HAP-1 (cell line): ENCODE data around the gene RTTN.

Experiments used
- DNase-seq, 2 experiments: peaks; one replicate each; pipeline ENCODE4 v3.0.0-alpha.2; 2016 to 2020; ENCODE audit warnings: low spot score in 2 of 2
- H3K27me3 ChIP-seq: fragments of 250-450 bp; sonication (Bioruptor Pico); 2 replicates; pipeline ENCODE4 v1.5.1; 2020; ENCODE audit warnings: low read depth, mild to moderate bottlenecking, moderate library complexity
- H3K36me3 ChIP-seq: fragments of 250-450 bp; sonication (Bioruptor Pico); replicated peaks from 2 replicates; pipeline ENCODE4 v1.5.1; 2020; ENCODE audit warnings: mild to moderate bottlenecking
- H3K4me1 ChIP-seq: fragments of 250-450 bp; sonication (Bioruptor Pico); 2 replicates; pipeline ENCODE4 v1.5.1; 2020; ENCODE audit warnings: mild to moderate bottlenecking
- H3K4me3 ChIP-seq: fragments of 250-450 bp; sonication (Bioruptor Pico); 2 replicates; pipeline ENCODE4 v1.5.1; 2020; ENCODE audit warnings: mild to moderate bottlenecking, moderate library complexity
- H3K9me3 ChIP-seq: fragments of 250-450 bp; sonication (Bioruptor Pico); 2 replicates; pipeline ENCODE4 v1.5.1; 2020; ENCODE audit warnings: mild to moderate bottlenecking, moderate library complexity
- in situ Hi-C: fragments of 300-500 bp; cut with MboI; formaldehyde crosslinking; loops from 3 replicates; pipeline ENCODE4 v1.14.3; 2020; ENCODE audit warnings: low sequenced_read_pairs, inconsistent platforms, mixed read lengths

Gene RTTN

DNA sequence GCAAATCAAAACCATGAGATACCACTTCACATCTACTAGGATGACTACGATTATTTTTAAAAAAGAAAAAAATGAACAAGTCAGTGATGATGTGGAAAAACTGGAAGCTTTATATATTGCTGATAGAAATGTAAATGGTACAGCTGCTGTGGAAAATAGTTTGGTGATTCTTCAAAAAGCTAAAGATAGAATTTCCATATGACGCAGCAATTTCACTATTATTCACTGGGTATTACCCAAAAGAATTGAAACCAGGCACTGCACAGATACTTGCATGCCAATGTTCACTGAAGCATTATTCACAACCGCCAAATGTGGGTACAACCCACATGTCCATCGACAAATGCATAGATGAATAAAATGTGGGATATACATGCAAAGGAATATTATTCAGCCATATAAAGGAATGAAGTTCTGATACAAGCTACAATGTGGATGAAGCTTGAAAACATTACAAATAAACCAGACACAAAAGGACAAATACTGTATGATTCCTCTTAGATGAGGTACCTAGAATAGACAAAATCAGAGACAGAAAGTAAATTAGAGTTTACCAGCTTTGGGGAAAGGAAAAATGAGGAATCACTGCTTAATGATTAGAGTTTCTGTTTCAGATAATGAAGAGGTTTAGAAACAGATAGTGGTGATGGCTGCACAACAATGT, 11.1 kb downstream of the RTTN start:
- no peak for DNase-seq

DNA sequence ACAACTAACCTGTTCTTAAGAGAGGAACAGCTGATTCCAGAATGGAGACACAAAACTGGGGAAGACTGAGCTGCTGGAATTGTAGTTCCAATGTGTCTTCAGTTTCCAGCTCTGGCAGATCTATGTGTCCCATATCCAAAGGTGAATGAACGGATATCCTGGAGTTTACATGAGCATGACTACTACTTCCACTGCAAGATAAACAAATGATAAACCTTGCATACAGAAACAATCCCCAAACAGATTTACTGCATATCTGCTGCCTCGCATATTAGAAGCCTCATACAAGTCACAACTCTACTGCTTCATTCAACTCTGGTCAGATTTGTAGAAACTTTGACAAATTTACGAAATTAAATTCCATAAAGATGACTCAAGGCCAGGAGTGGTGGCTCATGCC, 15.0 kb downstream of the RTTN start:
- H3K27me3 ChIP-seq = no peaks in the 10 kb centered on the region
- in situ Hi-C loops = loop anchor here (5.0 kb wide), 1 partner anchor 262 kb away; no protein-coding TSS in a partner anchor
- no peak for DNase-seq
- H3K36me3 ChIP-seq = peaks cover 44% of the 10 kb centered on the region
- H3K4me3 ChIP-seq = no peak overlapping the region
- no peaks in the 10 kb centered on the region for H3K9me3 ChIP-seq
- H3K4me1 ChIP-seq = no peaks in the 10 kb centered on the region

More for the DNA sequence above, 11.1 kb downstream of the RTTN start:
- in situ Hi-C loops = loop anchor here (5.0 kb wide), 1 partner anchor 258 kb away; no protein-coding TSS in a partner anchor
- Histone ChIP-seq H3K4me3 (no peak overlapping the region), H3K9me3 (no peaks in the 10 kb centered on the region), H3K36me3 (peaks cover 53% of the 10 kb centered on the region), H3K27me3 (no peaks in the 10 kb centered on the region), H3K4me1 (no peaks in the 10 kb centered on the region)

DNA sequence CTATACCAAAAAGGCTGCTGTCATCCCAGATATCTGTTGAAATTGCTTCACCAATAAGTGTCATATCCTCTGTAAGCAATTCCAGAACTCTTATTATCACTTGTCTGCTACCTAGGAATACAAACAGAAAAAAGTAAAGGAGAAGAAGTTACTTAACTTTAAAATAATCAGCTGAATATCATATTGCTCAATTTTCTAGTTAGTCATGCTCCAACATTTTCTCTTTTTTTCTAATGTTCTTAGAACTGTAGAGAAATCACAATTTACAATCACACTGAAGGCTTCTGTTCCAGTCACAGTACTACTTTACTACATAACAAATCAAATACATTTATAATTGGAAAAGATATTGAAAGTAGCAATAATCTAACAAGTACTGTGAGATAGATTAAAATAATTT, 17.4 kb downstream of the RTTN start:
- DNase-seq = no peak
- Histone ChIP-seq H3K36me3 (peaks cover 39% of the 10 kb centered on the region), H3K27me3 (no peaks in the 10 kb centered on the region), H3K9me3 (no peaks in the 10 kb centered on the region), H3K4me3 (no peak overlapping the region), H3K4me1 (no peaks in the 10 kb centered on the region)
- in situ Hi-C loops = no loop called here

DNA sequence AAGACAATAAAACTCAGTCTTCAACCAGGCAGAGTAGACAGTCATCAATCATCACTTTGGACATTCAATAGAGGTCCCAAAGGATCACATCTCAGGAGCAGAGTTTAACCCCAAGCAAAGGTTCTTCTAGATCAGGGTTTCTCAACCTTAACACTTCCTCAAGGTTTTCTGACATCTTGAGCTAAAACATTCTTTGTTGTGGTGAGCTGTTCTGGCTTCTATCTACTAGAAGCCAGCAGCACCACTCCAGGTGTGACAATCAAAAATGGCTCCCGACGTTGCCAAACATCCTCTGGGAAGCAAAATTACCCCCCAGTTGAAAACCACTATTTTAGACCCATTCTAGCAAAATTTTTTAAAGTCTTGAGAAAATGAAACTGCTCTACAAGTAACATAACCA, 22.0 kb downstream of the RTTN start:
- no peaks in the 10 kb centered on the region for H3K9me3 ChIP-seq
- H3K4me3 ChIP-seq = no peak overlapping the region
- peaks cover 24% of the 10 kb centered on the region for H3K36me3 ChIP-seq
- no peaks in the 10 kb centered on the region for H3K27me3 ChIP-seq
- no peaks in the 10 kb centered on the region for H3K4me1 ChIP-seq
- no peak for DNase-seq
- in situ Hi-C loops = no loop called here

DNA sequence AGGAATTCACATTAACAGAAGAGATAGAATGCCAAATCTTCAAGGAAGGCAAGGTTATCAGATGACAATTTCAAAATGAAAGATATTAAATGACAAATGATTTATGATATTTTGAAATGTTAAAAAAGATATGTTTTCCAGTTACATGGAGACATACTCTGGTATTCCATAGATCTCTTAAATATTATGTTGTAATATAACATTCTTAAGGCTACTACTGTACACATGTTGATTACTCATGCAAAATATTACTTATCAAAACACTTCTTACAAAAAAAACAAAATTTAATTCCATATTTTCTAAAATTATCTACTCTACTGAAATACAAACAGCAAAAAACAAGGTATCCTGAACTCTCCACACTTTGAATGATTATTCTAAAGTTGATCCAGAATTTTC, 22.9 kb downstream of the RTTN start:
- Histone ChIP-seq H3K4me3 (no peak overlapping the region), H3K27me3 (no peaks in the 10 kb centered on the region), H3K36me3 (peaks cover 19% of the 10 kb centered on the region), H3K9me3 (no peaks in the 10 kb centered on the region), H3K4me1 (no peaks in the 10 kb centered on the region)
- no peak for DNase-seq
- in situ Hi-C loops = no loop called here

DNA sequence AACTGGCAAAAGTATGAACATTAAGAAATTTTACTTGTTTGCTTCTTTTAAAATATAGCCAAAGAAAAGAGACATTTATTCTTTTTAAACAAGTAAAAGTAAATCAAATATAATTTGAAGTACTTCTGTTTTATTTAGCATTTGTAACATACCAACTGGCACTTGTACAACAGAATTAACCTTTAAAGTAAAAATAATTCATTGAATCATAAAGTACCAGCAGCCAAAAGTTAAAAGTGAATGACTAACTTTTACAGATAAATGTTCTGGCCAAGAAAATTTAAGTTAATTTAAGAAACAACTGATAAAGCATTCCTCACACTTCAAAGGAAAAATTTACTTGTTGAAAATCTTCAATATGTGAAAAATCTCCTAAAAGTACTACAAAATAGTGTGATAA, 23.8 kb downstream of the RTTN start:
- Histone ChIP-seq H3K4me3 (no peak overlapping the region), H3K4me1 (no peaks in the 10 kb centered on the region), H3K36me3 (peaks cover 11% of the 10 kb centered on the region), H3K9me3 (no peaks in the 10 kb centered on the region), H3K27me3 (no peaks in the 10 kb centered on the region)
- DNase-seq = no peak
- in situ Hi-C loops = no loop called here

DNA sequence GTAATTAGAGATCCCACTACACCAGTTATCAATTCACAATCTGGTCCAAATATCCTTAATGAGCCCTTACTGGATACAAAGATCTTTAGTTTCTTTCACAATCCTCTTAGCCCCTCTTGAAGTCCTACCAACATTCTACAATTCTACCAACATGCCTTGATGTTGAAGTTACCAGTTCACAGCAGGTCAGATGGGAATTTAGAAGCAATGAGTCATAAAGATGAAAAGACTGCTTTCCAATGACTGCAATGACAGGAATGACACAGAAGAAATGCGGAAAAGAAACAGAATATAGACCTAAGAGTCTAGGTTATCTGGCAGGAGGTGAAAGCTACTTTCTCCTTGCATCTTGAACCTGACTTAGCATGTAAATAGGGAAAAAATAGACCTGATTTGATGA, 24.5 kb downstream of the RTTN start:
- DNase-seq = no peak
- no peak overlapping the region for H3K4me3 ChIP-seq
- H3K27me3 ChIP-seq = no peaks in the 10 kb centered on the region
- peaks cover 8% of the 10 kb centered on the region; the same call in 1 of the 2 replicates for H3K36me3 ChIP-seq
- no peaks in the 10 kb centered on the region for H3K9me3 ChIP-seq
- in situ Hi-C loops = no loop called here
- no peaks in the 10 kb centered on the region for H3K4me1 ChIP-seq

DNA sequence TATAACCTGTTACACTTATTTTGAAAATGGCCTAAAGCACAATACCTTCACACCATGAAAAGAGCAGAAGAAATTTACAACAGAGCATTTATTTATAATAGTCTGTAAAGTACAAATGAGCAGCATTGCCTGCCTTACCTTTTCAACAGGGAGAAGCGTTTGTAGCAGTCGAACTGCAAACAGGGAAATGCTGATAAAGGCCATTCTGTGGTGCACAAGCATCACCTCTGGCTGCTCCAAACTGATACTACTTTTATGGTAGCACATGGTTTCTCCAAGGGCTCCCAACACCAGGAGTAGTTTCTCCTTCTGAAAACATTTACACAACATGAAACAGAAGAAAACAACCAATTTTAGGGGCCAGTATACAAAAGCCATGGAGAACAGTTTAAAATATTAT, 28.9 kb downstream of the RTTN start:
- in situ Hi-C loops = no loop called here
- Histone ChIP-seq H3K4me3 (no peak overlapping the region), H3K4me1 (no peaks in the 10 kb centered on the region), H3K36me3 (no peaks in the 10 kb centered on the region), H3K27me3 (no peaks in the 10 kb centered on the region), H3K9me3 (no peaks in the 10 kb centered on the region)
- no peak for DNase-seq

DNA sequence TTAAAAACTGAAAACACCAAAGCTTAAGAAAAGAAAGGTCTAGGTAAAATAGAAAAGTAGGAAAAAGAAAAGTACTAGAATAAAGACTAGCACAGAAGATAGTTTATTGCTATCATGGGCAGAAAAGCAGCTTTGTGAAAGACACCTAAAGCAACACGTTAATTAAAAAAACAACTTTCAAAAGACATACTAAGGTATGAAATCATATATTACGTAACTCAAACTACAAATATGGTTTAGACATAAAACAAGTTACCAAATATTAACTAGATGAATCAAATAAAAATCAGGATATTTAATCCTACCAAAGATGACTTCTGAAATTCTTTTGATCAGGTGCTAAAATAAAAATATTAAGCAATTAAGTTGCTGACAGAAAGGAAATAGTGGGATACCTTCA, 30.3 kb downstream of the RTTN start:
- in situ Hi-C loops = no loop called here
- DNase-seq = no peak
- H3K4me1 ChIP-seq = no peaks in the 10 kb centered on the region

DNA sequence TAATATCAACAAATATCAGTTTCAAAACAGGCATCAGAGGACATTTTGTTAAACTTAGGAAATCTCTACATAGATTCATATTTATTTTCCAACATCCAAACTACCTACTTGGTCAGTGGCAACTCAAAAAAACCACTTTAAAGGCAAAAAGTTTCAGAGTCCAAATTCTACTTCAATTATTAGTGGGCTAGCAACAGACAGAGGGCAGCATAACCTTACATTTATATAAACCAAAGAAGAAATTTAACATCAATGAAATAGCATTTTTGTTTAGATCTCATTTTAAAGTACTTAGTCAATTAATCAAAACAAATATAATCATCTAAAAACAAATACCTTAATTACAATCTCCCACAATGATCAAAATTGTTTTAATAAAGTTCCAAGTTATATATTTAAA, 33.3 kb downstream of the RTTN start:
- DNase-seq = no peak
- Histone ChIP-seq H3K27me3 (no peaks in the 10 kb centered on the region), H3K9me3 (no peaks in the 10 kb centered on the region), H3K4me1 (no peaks in the 10 kb centered on the region), H3K4me3 (no peak overlapping the region), H3K36me3 (peaks cover 3% of the 10 kb centered on the region; the same call in 1 of the 2 replicates)
- in situ Hi-C loops = no loop called here

More for the DNA sequence above, 30.3 kb downstream of the RTTN start:
- Histone ChIP-seq H3K4me3 (no peak overlapping the region), H3K27me3 (no peaks in the 10 kb centered on the region), H3K9me3 (no peaks in the 10 kb centered on the region), H3K36me3 (no peaks in the 10 kb centered on the region)

DNA sequence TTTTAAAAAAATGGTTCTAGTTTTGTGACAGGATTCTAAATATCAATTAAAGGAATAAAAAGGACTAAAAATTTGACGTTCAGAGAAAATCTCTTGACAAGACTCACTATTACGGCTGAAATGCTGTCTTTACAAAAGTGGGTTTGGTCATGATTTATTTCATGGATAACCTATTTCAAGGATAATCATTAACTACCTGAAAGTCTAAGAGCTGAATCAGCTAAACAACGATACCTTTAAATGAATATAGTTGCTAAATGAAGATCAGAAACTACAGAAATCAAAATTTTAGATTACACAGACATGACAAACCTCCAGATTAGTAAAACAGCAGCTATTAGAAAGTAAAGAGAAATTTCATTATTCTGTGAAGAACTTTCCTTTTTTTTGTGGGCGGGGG, 35.7 kb downstream of the RTTN start:
- Histone ChIP-seq H3K4me3 (no peak overlapping the region), H3K4me1 (no peaks in the 10 kb centered on the region), H3K36me3 (peaks cover 7% of the 10 kb centered on the region; the same call in 1 of the 2 replicates), H3K9me3 (no peaks in the 10 kb centered on the region), H3K27me3 (no peaks in the 10 kb centered on the region)
- no peak for DNase-seq
- in situ Hi-C loops = no loop called here

DNA sequence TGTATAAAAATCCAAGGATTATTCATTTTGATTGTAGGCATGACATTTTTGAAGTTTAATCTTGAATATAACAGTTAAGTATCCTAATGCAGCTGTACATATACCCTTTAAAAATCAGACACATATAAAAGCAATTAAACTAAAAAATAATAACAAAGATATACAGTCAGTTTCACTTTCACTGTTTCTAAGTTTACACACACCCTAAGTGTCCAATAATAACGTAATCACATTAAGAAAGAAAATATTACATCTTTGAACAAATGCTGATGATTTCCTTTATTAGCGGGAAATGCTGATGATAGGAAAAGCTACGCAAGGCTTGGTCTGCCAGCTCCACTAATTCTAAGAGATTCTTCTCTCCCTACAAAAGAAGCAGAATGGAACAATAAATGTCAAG, 38.8 kb downstream of the RTTN start:
- Histone ChIP-seq H3K27me3 (no peaks in the 10 kb centered on the region), H3K36me3 (peaks cover 13% of the 10 kb centered on the region; the same call in 1 of the 2 replicates), H3K4me1 (no peaks in the 10 kb centered on the region), H3K4me3 (no peak overlapping the region), H3K9me3 (no peaks in the 10 kb centered on the region)
- in situ Hi-C loops = no loop called here
- DNase-seq = no peak

DNA sequence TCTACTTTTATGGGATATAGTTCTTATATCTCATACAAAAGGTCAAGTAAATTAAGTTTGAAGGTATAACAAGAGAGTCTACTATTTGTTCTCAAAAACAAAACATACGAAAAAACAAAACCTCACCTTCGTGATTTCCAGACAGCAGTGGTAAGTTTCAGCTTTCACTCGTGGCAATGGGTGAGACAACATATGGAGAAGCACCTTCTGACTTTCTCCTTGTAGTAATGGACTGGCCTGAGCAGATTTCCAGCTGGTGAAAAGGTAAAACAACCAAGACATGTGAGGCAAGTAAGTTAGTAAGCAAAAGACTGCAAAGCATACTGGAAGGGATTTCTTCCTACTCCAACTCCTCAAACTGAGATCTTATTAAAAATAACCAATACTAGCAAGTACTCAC, 39.6 kb downstream of the RTTN start:
- in situ Hi-C loops = no loop called here
- no peak overlapping the region for H3K4me3 ChIP-seq

DNA sequence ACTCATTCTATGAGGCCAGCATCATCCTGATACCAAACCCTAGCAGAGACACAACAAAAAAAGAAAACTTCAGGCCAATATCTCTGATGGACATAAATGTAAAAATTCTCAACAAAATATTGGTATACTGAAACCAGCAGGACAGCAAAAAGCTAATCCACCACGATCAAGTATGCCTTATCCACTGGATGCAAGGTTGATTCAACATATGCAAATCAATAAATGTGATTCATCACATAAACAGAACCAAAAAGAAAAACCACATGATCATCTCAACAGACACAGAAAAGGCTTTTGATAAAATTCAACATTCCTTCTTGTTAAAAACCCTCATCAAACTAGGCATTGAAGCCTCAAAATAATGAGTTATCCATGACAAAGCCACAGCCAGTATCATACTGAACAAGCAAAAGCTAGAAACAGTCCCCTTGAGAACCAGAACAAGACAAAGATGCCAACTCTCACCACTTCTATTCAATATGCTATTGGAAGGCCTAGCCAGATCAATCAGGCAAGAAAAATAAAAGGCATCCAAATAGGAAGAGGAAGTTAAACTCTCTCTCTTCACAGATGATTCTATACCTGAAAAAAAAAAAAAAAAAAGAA, 45.3 kb downstream of the RTTN start:
- in situ Hi-C loops = no loop called here
- Histone ChIP-seq H3K36me3 (peaks cover 8% of the 10 kb centered on the region), H3K27me3 (no peaks in the 10 kb centered on the region), H3K4me1 (no peaks in the 10 kb centered on the region), H3K9me3 (no peaks in the 10 kb centered on the region), H3K4me3 (no peak overlapping the region)
- no peak for DNase-seq

More for the DNA sequence above, 39.6 kb downstream of the RTTN start:
- Histone ChIP-seq H3K36me3 (peaks cover 15% of the 10 kb centered on the region; the same call in 1 of the 2 replicates), H3K27me3 (no peaks in the 10 kb centered on the region), H3K4me1 (no peaks in the 10 kb centered on the region), H3K9me3 (no peaks in the 10 kb centered on the region)
- no peak for DNase-seq
